Measurements from ENCODE around the gene TMEM63A. TPM values are rescaled to one million over a fixed set of nuclear protein-coding genes. Genes with fewer than 3 reads are reported as not detected.
A peak's percentile ranks its signal among the peaks of the same experiment; 100 is the strongest.

The TMEM63A gene
- polyA plus RNA-seq, 3 donors: 3.0 to 48.0 (median 5.8) TPM

GRCh38 chr1:225877580-225877979, 4.6 kb downstream of the TMEM63A start:
- Histone ChIP-seq H3K4me3 (replicated peaks in 1 of 3; ENCODE audit: low read depth in 2 of 3, low read length in 3 of 3) (no peak overlapping the region), H3K9me3 (replicated peaks in 1 of 2; ENCODE audit: control insufficient read depth in 1 of 2, insufficient read depth in 1 of 2, low read length in 2 of 2) (no peaks in the 10 kb centered on the region), H3K4me2 (replicated peaks; ENCODE audit: extremely low read depth, low read length, poor library complexity, severe bottlenecking) (no peak overlapping the region), H3K36me3 (replicated peaks in 1 of 2; ENCODE audit: control insufficient read depth in 1 of 2, insufficient read depth in 2 of 2, low read length in 2 of 2) (peaks cover 40 to 56% of the 10 kb centered on the region in 2 donors), H3K79me2 (ENCODE audit: insufficient read depth, low read length) (peaks cover 45% of the 10 kb centered on the region), H3K27ac (ENCODE audit: low read depth in 1 of 2, low read length in 2 of 2) (no peak overlapping the region), H2AFZ (ENCODE audit: insufficient read depth, low read depth, low read length, poor library complexity, severe bottlenecking) (no peak overlapping the region), H3K4me1 (ENCODE audit: control insufficient read depth in 1 of 2, insufficient read depth in 2 of 2, low read length in 2 of 2) (peaks cover 24 to 30% of the 10 kb centered on the region in 2 donors), H4K20me1 (ENCODE audit: insufficient read depth, low read length) (peaks cover 47% of the 10 kb centered on the region), H3K27me3 (ENCODE audit: control insufficient read depth in 2 of 2, insufficient read depth in 2 of 2, low read length in 2 of 2) (no peaks in the 10 kb centered on the region), H3K9ac (ENCODE audit: insufficient read depth, low read length, poor library complexity, severe bottlenecking) (no peak overlapping the region)
- WGBS (ENCODE audit: insufficient coverage): 79% methylated on average over 10 of the region's 10 CpGs
- H3K27ac Mint-ChIP-seq: peak overlapping the region in 3 of 7 donors; percentile 12 to 75 (median 56)
- peaks cover 48 to 69% of the 10 kb centered on the region in 2 donors for H3K36me3 Mint-ChIP-seq
- TF ChIP-seq, protein P1, sequence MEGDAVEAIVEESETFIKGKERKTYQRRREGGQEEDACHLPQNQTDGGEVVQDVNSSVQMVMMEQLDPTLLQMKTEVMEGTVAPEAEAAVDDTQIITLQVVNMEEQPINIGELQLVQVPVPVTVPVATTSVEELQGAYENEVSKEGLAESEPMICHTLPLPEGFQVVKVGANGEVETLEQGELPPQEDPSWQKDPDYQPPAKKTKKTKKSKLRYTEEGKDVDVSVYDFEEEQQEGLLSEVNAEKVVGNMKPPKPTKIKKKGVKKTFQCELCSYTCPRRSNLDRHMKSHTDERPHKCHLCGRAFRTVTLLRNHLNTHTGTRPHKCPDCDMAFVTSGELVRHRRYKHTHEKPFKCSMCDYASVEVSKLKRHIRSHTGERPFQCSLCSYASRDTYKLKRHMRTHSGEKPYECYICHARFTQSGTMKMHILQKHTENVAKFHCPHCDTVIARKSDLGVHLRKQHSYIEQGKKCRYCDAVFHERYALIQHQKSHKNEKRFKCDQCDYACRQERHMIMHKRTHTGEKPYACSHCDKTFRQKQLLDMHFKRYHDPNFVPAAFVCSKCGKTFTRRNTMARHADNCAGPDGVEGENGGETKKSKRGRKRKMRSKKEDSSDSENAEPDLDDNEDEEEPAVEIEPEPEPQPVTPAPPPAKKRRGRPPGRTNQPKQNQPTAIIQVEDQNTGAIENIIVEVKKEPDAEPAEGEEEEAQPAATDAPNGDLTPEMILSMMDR (IDR thresholded peaks at IDR 0.05): peak; percentile 47
- no peak for DNase-seq
- peaks cover 38% of the 10 kb centered on the region for H3K4me1 Mint-ChIP-seq
- peaks cover 0 to 3% (median 0%) of the 10 kb centered on the region in 7 donors for H3K9me3 Mint-ChIP-seq
- peaks cover 0 to 4% (median 0%) of the 10 kb centered on the region in 3 donors for H3K27me3 Mint-ChIP-seq (ENCODE audit: low read depth in 3 of 3)
- intact Hi-C loops (cut with micrococcal nuclease): no loop called here
- no peak overlapping the region for H3K4me3 Mint-ChIP-seq

GRCh38 chr1:225876900-225877510, 5.2 kb downstream of the TMEM63A start:
- H4K20me1 ChIP-seq (ENCODE audit: insufficient read depth, low read length): peaks cover 47% of the 10 kb centered on the region
- H3K36me3 ChIP-seq (replicated peaks in 1 of 2; ENCODE audit: control insufficient read depth in 1 of 2, insufficient read depth in 2 of 2, low read length in 2 of 2): peaks cover 40 to 62% of the 10 kb centered on the region in 2 donors
- Mint-ChIP-seq H3K36me3 (peaks cover 49 to 73% of the 10 kb centered on the region in 2 donors), H3K9me3 (peaks cover 0 to 3% (median 0%) of the 10 kb centered on the region in 7 donors), H3K27ac (peak overlapping the region in 1 of 7 donors; percentile 75), H3K4me3 (no peak overlapping the region), H3K4me1 (peaks cover 38% of the 10 kb centered on the region), H3K27me3 (ENCODE audit: low read depth in 3 of 3) (peaks cover 0 to 4% (median 0%) of the 10 kb centered on the region in 3 donors)
- H3K4me1 ChIP-seq (ENCODE audit: control insufficient read depth in 1 of 2, insufficient read depth in 2 of 2, low read length in 2 of 2): peaks cover 24 to 30% of the 10 kb centered on the region in 2 donors
- intact Hi-C loops (cut with micrococcal nuclease): no loop called here
- H3K4me2 ChIP-seq (replicated peaks; ENCODE audit: extremely low read depth, low read length, poor library complexity, severe bottlenecking): no peak overlapping the region
- H3K4me3 ChIP-seq (replicated peaks in 1 of 3; ENCODE audit: low read depth in 2 of 3, low read length in 3 of 3): no peak overlapping the region
- H3K9ac ChIP-seq (ENCODE audit: insufficient read depth, low read length, poor library complexity, severe bottlenecking): no peak overlapping the region
- TF ChIP-seq, protein P1 (IDR thresholded peaks at IDR 0.05): no peak
- peaks cover 39% of the 10 kb centered on the region for H3K79me2 ChIP-seq (ENCODE audit: insufficient read depth, low read length)
- H2AFZ ChIP-seq (ENCODE audit: insufficient read depth, low read depth, low read length, poor library complexity, severe bottlenecking): no peak overlapping the region
- DNase-seq: no peak
- no peaks in the 10 kb centered on the region for H3K9me3 ChIP-seq (replicated peaks in 1 of 2; ENCODE audit: control insufficient read depth in 1 of 2, insufficient read depth in 1 of 2, low read length in 2 of 2)
- H3K27me3 ChIP-seq (ENCODE audit: control insufficient read depth in 2 of 2, insufficient read depth in 2 of 2, low read length in 2 of 2): no peaks in the 10 kb centered on the region
- WGBS (ENCODE audit: insufficient coverage): 97% methylated on average over 10 of the region's 12 CpGs
- H3K27ac ChIP-seq (ENCODE audit: low read depth in 1 of 2, low read length in 2 of 2): no peak overlapping the region

Measured in CD14-positive monocyte (primary cell).